Heart left ventricle (tissue), 16 donors: ENCODE measurements around the gene KNCN. TPM values are rescaled to one million over a fixed set of nuclear protein-coding genes. Genes with fewer than 3 reads are reported as not detected.

Experiments used
- ATAC-seq, 4 donors: fragments of 200-7000 bp; cut with Tn5 transposase; one replicate each; pipeline ENCODE4 v1.9.1; 2020 to 2022; ENCODE audit warnings: moderate library complexity in 4 of 4, mild to moderate bottlenecking in 3 of 4, moderate number of reproducible peaks in 1 of 4
- DNase-seq, 5 donors: peaks; one replicate each; pipeline ENCODE4 v3.0.0-alpha.2; 2020
- H3K27ac ChIP-seq, 12 donors: fragments of 200-600 bp; sonication (generic) in 4 of 12; one replicate each; pipeline versions ENCODE4 v1.5.0 to v1.8.0; 2016 to 2022; ENCODE audit warnings: mild to moderate bottlenecking in 2 of 12
- H3K27me3 ChIP-seq, 9 donors: fragments of 200-600 bp; sonication (generic) in 2 of 9; one replicate each; pipeline versions ENCODE4 v1.5.1 to v1.8.0; 2016 to 2022; ENCODE audit warnings: mild to moderate bottlenecking in 3 of 9
- H3K36me3 ChIP-seq, 9 donors: fragments of 200-600 bp; sonication (generic) in 2 of 9; one replicate each; pipeline versions ENCODE4 v1.5.0 to v1.8.0; 2018 to 2022; ENCODE audit warnings: mild to moderate bottlenecking in 2 of 9
- H3K4me1 ChIP-seq, 12 donors: fragments of 200-600 bp; sonication (generic) in 4 of 12; one replicate each; pipeline versions ENCODE4 v1.5.0 to v1.8.0; 2016 to 2022; ENCODE audit warnings: mild to moderate bottlenecking in 3 of 12
- H3K4me3 ChIP-seq, 12 donors: fragments of 200-600 bp; sonication (generic) in 4 of 12; one replicate each; pipeline versions ENCODE4 v1.5.0 to v1.8.0; 2017 to 2022; ENCODE audit warnings: mild to moderate bottlenecking in 9 of 12, moderate library complexity in 4 of 12
- H3K9me3 ChIP-seq, 12 donors: fragments of 200-600 bp; sonication (generic) in 4 of 12; one replicate each; pipeline versions ENCODE4 v1.5.0 to v1.8.0; 2016 to 2022; ENCODE audit warnings: mild to moderate bottlenecking in 1 of 12
- CTCF ChIP-seq, 12 donors: fragments of 200-600 bp; sonication (generic) in 4 of 12; IDR thresholded peaks; one replicate each; pipeline versions ENCODE4 v1.5.0 to v1.8.0; 2018 to 2022; ENCODE audit warnings: antibody characterized with exemption in 12 of 12, mild to moderate bottlenecking in 5 of 12
- POLR2A ChIP-seq, 2 donors: fragments of 450-650 bp; IDR thresholded peaks; one replicate each; pipeline ENCODE4 v1.6.1; 2017; ENCODE audit warnings: antibody characterized with exemption in 2 of 2, mild to moderate bottlenecking in 2 of 2, moderate library complexity in 2 of 2
- WGBS, 4 donors: extraction: QIAGEN DNeasy Blood & Tissue Kit in 2 of 4; methylation state at CpG; one replicate each; pipeline versions ENCODE4 v1.1.5 to v1.1.7; 2013 to 2018; 5-methylcytosine and 5-hydroxymethylcytosine counted together
- intact Hi-C, 10 donors: fragments of 100-400 bp; cut with DNase I; formaldehyde crosslinking; loops; one replicate each; pipeline versions ENCODE4 v1.11.1 to v1.14.2; 2022
- polyA plus RNA-seq, 2 donors: library from polyadenylated mRNA; stranded (reverse); fragments of 200-250 nt; gene quantifications; one replicate each; pipeline ENCODE4 v1.2.3, GENCODE V29; 2013
- total RNA-seq, 9 donors: library from RNA; depleted of rRNA in 2 of 9; stranded (reverse); fragments of >200 nt in 2 of 9; fragmentation: NEBNext Ultra II Directional in 3 of 9; extraction: Animal tissue kit (Norgen Biotek cat#: 25700) in 3 of 9; gene quantifications; one replicate each; pipeline versions ENCODE4 v1.1.0 to v1.2.4, GENCODE V29; 2016 to 2023
- donor health status: ischemic (EF 13 %, LVEDD 7.1; RV severe dilation, severe dysfunction).
- donor health status: healthy with polysubstance abuse.
- donor health status: DM: no; HTN: yes; CAD: no.
- donor health status: DM: no; HTN: no; CAD: no.
- donor health status: ischemic (EF 25% LVEDD 6.9; RV normal size, moderate dysfunction).
- donor health status: ischemic (EF 25% LVEDD 5.7; RV mildly dilated, moderate dysfunction).
- donor health status: healthy.
- donor health status: DM: yes; HTN: yes; CAD: no.
- donor health status: ischemic (EF 35%, LVEDD 5.7; RV mildly dilated, moderate dysfunction).
- donor health status: nonischemic (EF 11% LVEDD 7.7; RV severe dilation, severe dysfunction).
- donor health status: DM: yes; HTN: yes; CAD: no.
- donor health status: PGD.
- donor health status: ischemic (EF 29% LVEDD 5.4; RV normal size, mild dysfunction).
- donor health status: nonischemic (EF 23%, LVEDD 6.1; RV moderate dilation, normal function).

KNCN gene
- total and polyA plus RNA-seq, 11 donors: not detected

GRCh38 chr1:46589529-46589928, 38.1 kb upstream of the KNCN start:
- peak overlapping the region in 1 of 12 donors; percentile 58 for H3K27ac ChIP-seq
- peaks cover 0 to 53% (median 0%) of the 10 kb centered on the region in 12 donors for H3K4me1 ChIP-seq
- peaks cover 2 to 94% (median 85%) of the 10 kb centered on the region in 9 donors for H3K36me3 ChIP-seq
- ATAC-seq (no peak), DNase-seq (no peak)
- no peaks in the 10 kb centered on the region for H3K27me3 ChIP-seq
- WGBS, 4 donors: 88 to 96% (median 91%) methylated on average over 3 of the region's 3 CpGs
- H3K4me3 ChIP-seq: no peak overlapping the region
- TF ChIP-seq POLR2A (IDR thresholded peaks at IDR 0.05) (no peak), CTCF (IDR thresholded peaks at IDR 0.05) (no peak)
- intact Hi-C loops: no loop called here
- no peaks in the 10 kb centered on the region for H3K9me3 ChIP-seq

GRCh38 chr1:46587069-46587468, 35.6 kb upstream of the KNCN start:
- intact Hi-C loops: no loop called here
- Histone ChIP-seq H3K4me1 (peaks cover 0 to 59% (median 0%) of the 10 kb centered on the region in 12 donors), H3K27me3 (no peaks in the 10 kb centered on the region), H3K27ac (peak overlapping the region in 2 of 12 donors; percentile 26 to 79), H3K9me3 (no peaks in the 10 kb centered on the region), H3K36me3 (peaks cover 2 to 93% (median 88%) of the 10 kb centered on the region in 9 donors), H3K4me3 (no peak overlapping the region)
- peak; percentile 41 to 79 (median 62) for DNase-seq
- TF ChIP-seq CTCF (IDR thresholded peaks at IDR 0.05) (no peak), POLR2A (IDR thresholded peaks at IDR 0.05) (no peak)
- 82 to 88% (median 84%) methylated on average over 5 to 7 of the region's 7 CpGs for WGBS, 4 donors
- ATAC-seq: peak; percentile 32 to 82 (median 70)

DNA sequence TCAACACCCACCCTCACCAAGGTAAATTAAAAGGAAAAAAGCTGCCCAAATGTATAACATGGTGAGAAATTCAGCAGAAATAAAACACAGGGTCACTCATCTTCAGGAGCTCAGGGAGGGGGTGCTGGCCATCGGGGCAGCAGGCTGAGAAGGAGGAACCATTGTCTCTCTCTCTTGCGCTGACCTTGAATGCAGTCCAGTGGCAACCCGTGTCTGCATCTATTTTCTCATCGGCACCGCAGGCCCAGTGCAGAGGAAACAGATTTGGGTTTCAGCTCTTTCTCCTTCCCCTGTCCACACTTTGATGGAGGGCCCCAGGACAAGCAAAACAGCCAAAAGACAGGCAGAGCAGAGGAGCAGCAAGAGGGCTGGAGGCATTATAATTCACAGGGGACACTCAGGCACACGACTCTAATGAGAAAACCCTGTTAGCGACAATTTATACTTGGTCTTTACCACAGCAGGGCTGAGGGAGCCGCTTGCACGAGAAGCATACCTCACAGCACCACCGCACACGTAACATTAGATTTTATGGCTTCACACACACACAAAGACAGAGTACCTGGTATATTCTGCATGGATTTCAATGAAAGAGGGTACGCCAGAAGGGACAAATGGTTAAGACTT, 34.0 kb upstream of the KNCN start:
- intact Hi-C loops: no loop called here
- peak overlapping the region in 1 of 12 donors; percentile 21 for H3K27ac ChIP-seq
- H3K9me3 ChIP-seq: no peaks in the 10 kb centered on the region
- no peak for TF ChIP-seq POLR2A (IDR thresholded peaks at IDR 0.05)
- no peak for TF ChIP-seq CTCF (IDR thresholded peaks at IDR 0.05)
- H3K4me3 ChIP-seq: no peak overlapping the region
- DNase-seq (no peak), ATAC-seq (no peak)
- H3K36me3 ChIP-seq: peaks cover 0 to 93% (median 87%) of the 10 kb centered on the region in 9 donors
- H3K27me3 ChIP-seq: no peaks in the 10 kb centered on the region
- peaks cover 0 to 70% (median 0%) of the 10 kb centered on the region in 12 donors for H3K4me1 ChIP-seq
- WGBS, 4 donors: 78 to 89% (median 83%) methylated on average over 12 of the region's 12 CpGs

DNA sequence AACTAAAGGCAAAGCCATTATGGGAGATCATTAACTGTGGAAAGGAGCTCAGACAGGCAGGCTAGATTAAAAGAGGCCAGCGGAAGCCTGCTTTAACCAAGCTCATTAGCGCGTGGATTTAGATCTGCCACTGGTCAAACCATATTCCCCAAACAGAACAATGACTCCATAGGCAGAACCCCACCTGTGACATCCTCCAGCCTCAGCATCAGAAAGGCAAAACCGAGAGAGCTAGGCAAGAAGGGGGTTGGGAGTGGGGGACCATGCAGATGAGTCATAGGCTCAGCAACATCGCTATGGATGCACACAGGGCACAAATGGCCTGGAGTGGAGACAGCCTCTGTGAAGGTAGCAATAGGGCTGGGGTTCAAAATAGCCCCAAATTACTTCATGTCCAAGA, 32.0 kb upstream of the KNCN start:
- TF ChIP-seq CTCF (IDR thresholded peaks at IDR 0.05): no peak
- TF ChIP-seq POLR2A (IDR thresholded peaks at IDR 0.05): no peak
- no peak for ATAC-seq
- 83 to 89% (median 85%) methylated on average over 5 of the region's 5 CpGs for WGBS, 4 donors
- Histone ChIP-seq H3K27ac (peak overlapping the region in 1 of 12 donors; percentile 86), H3K9me3 (no peaks in the 10 kb centered on the region), H3K36me3 (peaks cover 0 to 94% (median 88%) of the 10 kb centered on the region in 9 donors), H3K4me3 (no peak overlapping the region), H3K27me3 (no peaks in the 10 kb centered on the region), H3K4me1 (peaks cover 0 to 79% (median 0%) of the 10 kb centered on the region in 12 donors)
- no peak for DNase-seq
- intact Hi-C loops: no loop called here
